ENCODE results near the gene SUGT1.
"Not testable (repeated sequence)": the region's sequence is repeated elsewhere in the genome, so short reads cannot be mapped to it uniquely, and the experiment has no call there.

Gene SUGT1

GRCh38 chr13:52669677-52670076, 17.0 kb downstream of the SUGT1 start:
- DNase-seq (ENCODE audit: low read depth): no peak

GRCh38 chr13:52670726-52671125, 18.1 kb downstream of the SUGT1 start:
- no peak for DNase-seq (ENCODE audit: low read depth)

GRCh38 chr13:52673465-52673864, 20.8 kb downstream of the SUGT1 start:
- DNase-seq (ENCODE audit: low read depth): no peak

DNA sequence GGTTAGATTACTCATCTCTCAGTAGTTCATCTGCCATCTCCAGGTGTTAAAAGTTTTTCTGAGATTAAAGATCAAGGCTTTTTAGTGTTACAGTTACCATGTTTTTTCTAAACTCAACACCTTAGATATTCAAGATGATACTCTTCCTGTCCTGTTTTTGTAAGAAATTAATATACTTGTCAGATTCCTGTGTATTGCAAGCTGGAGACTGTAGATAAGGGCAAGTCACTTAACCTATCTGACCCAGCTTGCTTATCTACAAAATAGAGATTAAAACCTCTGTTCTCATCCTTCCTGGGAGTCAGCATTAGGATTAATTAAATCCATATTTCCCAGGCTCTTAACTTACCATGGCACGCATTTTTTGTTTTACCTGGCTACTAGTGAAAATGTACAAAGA, 25.2 kb downstream of the SUGT1 start:
- no peak for DNase-seq (ENCODE audit: low read depth)

- DNase-seq (ENCODE audit: low read depth): not testable (repeated sequence)
Observed at GRCh38 chr13:52685806-52686205, 33.2 kb downstream of the SUGT1 start.

DNA sequence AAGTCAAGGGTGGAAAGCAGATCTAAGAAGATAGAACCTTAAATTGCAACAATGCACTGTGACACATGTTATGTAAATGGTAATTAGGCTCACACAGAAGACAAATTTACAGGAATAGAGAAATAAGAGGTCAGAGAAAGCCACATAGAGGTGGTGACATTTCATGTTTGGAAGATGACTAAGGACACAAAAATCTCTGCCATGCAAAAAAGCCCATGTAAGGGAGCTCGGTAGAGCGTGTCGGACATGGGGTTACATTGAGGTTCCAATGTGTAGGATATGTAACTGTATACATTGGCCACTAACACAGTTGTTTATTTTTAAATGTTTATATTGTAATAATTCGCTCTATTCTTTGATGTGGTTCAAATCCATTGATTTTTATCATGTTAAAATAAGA, 33.7 kb downstream of the SUGT1 start:
- DNase-seq (ENCODE audit: low read depth): no peak

DNA sequence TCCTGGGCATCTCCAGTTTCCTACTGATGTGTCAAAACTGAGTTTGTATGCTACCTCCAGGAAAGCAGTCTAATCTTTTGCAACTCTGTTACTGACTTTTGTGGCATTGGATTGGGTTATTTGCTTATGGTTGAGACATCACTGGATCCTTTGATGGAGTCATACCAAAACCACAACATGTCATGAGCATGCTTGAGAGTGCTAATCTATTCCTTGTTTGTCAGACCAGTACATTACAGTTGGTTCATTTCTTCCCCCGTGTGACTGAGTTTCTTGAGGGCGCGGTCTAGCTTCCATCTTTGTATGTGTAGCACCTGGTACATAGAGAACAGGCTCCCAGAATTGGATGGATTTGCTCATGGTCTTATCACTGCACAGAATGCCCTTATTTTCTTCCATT, 43.2 kb downstream of the SUGT1 start:
- peak; percentile 24 for DNase-seq (ENCODE audit: low read depth)

GRCh38 chr13:52696566-52696965, 43.9 kb downstream of the SUGT1 start:
- DNase-seq (ENCODE audit: low read depth): no peak

- no peak for DNase-seq (ENCODE audit: low read depth)
Observed at GRCh38 chr13:52701728-52702465, 49.3 kb downstream of the SUGT1 start.

- no peak for DNase-seq (ENCODE audit: low read depth)
Observed at GRCh38 chr13:52703482-52703881, 50.8 kb downstream of the SUGT1 start.

- DNase-seq (ENCODE audit: low read depth): no peak
Observed at GRCh38 chr13:52706081-52706480, 53.4 kb downstream of the SUGT1 start.

DNA sequence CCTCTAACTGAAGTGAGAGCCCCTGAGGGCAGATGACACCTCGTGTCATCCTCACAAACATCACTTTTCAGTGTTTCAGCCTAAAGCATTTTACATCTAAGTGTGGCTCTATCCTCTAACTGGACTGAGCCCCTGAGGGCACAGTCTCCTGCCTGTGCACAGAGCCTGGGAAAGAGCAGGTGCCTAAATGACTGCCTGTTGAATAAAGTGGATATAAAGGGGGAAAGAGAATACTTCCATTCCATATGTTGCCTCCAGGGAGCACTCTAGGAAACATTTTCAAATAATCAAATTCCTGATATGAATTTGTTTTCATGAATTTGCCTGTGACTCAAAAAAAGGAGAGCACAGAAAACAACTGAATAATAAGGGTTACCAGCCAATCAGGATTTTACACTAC, 54.7 kb downstream of the SUGT1 start:
- DNase-seq (ENCODE audit: low read depth): no peak

DNA sequence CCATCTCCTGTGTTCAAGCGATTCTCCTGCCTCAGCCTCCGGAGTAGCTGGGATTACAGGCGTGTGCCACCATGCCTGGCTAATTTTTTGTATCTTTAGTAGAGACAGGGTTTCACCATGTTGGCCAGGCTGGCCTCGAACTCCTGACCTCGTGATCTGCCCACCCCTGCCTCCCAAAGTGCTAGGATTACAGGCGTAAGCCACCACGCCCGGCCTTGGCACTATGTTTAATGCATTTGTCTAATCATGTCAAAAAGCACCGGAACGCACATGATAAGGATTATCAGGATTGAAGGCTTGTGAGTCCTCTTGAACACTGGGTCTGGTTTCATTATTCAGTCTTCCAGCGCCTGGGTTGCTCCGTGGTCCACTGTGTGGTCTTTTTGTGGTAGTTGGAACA, 55.6 kb downstream of the SUGT1 start:
- DNase-seq (ENCODE audit: low read depth): not testable (repeated sequence)

GRCh38 chr13:52711286-52711685, 58.6 kb downstream of the SUGT1 start:
- no peak for DNase-seq (ENCODE audit: low read depth)

DNA sequence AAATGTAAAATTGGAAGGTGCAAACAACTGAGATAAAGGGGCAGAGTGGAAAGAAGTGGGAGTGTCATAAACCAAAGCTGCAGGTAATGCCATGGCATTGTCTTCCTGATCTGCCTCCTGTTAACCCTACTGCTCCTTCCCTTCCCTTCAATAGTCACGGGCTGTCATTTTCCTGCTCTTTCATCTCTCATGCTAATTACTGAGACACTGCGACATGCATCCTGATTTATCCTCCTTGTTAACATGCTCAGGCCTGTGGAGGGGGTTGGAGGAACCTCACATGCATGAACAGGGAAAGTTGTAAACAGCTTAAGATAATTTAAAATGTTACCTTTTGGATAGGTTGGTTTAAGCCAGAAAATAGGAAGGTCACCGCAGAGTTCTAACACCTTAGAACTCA, 59.7 kb downstream of the SUGT1 start:
- DNase-seq (ENCODE audit: low read depth): no peak

DNA sequence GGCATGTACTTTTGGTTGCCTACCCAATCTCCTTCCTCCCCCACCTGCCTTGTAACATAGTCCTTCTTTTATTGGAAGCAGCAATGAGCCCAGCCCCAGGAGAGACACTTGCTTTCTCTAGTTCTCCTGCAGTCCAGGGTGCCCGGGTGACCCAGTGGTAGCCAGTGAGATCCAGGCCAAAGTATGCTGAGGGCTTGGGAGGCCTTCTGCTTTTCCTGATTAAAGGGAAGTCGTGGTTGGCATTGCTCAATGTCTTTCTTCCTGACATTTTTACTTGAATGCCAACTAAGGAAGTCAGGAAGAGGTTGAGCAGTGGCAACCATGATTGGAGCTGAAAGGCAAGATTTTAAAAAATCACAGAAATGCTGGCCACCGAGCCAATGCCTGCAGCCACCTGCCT, 61.3 kb downstream of the SUGT1 start:
- DNase-seq (ENCODE audit: low read depth): no peak

- not testable (repeated sequence) for DNase-seq (ENCODE audit: low read depth)
Observed at GRCh38 chr13:52720904-52721303, 68.3 kb downstream of the SUGT1 start.

DNA sequence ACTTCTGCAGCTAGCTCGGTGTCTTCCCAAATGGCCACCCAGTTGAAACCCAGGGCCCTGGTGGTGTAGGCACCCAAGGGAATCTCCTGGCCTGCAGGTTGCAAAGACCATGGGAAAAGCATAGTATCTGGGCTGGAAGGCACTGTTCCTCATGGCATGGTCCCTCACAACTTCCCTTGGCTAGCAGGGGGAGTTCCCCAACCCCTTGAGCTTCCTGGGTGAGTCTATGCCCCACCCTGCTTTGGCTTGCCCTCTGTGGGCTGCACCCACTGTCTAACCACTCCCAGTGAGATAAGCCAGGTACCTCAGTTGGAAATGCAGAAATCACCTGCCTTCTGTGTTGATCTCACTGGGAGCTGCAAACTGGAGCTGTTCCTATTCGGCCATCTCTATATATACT, 68.7 kb downstream of the SUGT1 start:
- DNase-seq (ENCODE audit: low read depth): not testable (repeated sequence)

GRCh38 chr13:52723181-52723580, 70.5 kb downstream of the SUGT1 start:
- no peak for DNase-seq (ENCODE audit: low read depth)

DNA sequence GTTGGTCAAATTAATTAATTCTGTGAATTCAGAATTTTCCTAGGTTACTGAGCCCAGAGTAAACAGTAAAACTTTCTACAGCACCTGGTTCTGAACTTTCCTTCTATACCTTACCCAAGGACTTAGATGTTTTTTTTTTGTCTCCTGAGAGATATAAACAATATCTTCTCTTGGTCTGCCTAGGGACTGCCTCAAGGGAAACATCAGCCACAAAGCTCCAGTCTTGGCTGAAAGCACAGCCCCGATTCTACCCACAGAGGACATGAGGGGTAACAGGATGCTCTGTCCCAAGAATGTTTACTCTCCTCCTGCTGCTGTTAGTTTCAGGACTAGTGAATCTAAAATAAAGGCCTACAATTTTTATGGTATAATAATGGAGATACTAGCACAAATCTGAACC, 72.7 kb downstream of the SUGT1 start:
- DNase-seq (ENCODE audit: low read depth): no peak

- no peak for DNase-seq (ENCODE audit: low read depth)
Observed at GRCh38 chr13:52726258-52726657, 73.6 kb downstream of the SUGT1 start.

DNA sequence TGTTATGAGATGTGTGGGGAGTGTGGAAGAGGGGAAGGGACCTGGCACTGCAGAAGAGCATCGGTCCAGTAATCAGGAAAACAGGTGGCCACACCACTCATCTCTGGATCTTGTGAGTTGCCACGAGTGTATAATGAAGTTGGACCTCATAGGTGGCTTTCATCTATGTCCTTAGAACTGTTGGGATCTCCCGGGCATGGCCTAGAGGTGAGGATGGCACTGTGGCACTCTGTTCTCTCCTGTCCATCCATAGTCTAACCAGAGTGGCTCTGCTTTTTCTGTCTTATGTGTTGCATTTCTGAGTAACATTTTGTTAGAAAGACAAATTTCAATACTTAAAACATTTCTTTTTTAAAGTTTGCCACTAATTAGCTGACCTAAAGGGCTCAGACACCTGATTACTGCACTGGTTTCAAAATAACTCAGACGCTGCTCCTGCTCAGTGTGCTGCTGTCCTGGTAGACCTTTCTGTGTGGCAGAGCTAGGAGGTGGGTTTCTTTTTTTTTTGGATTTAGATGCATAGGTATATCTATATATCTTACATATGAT, 81.5 kb downstream of the SUGT1 start:
- DNase-seq (ENCODE audit: low read depth): no peak

DNA sequence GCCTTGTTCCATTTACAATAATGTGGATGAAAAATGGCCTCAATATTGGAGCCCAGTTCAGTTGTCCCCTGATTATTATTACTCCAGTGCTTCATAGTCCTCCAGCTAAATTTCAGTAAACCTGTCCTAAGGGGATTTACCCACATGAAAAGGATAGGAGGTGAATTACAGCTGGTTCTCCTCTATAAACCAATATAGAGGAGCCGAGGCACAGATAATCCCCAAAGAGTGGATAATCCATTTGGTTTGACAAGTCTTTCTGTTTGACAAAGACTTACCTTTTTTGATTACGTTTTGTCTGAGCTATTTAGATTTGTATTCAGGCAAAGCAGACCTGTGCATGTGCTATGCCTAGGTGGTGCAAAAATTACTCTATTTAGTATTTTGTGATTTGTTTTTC, 84.3 kb downstream of the SUGT1 start:
- DNase-seq (ENCODE audit: low read depth): no peak

GRCh38 chr13:52737451-52737850, 84.8 kb downstream of the SUGT1 start:
- no peak for DNase-seq (ENCODE audit: low read depth)
